ENCODE results near the gene YBEY. TPM values are rescaled to one million over a fixed set of nuclear protein-coding genes. Genes with fewer than 3 reads are reported as not detected.

YBEY gene
- total RNA-seq, 2 experiments from 2014 or later = 13.4 to 15.2 TPM

GRCh38 chr21:46265736-46266525, 20.2 kb upstream of the YBEY start:
- H3K36me3 Mint-ChIP-seq (ENCODE audit: low read depth) = peaks cover 49% of the 10 kb centered on the region
- POLR2A ChIA-PET = interaction anchor here (0.6 kb wide), 1 partner anchor 402 kb away, joined by 3 read pairs; no protein-coding TSS in a partner anchor
- H3K27me3 Mint-ChIP-seq (ENCODE audit: low read depth) = no peaks in the 10 kb centered on the region

DNA sequence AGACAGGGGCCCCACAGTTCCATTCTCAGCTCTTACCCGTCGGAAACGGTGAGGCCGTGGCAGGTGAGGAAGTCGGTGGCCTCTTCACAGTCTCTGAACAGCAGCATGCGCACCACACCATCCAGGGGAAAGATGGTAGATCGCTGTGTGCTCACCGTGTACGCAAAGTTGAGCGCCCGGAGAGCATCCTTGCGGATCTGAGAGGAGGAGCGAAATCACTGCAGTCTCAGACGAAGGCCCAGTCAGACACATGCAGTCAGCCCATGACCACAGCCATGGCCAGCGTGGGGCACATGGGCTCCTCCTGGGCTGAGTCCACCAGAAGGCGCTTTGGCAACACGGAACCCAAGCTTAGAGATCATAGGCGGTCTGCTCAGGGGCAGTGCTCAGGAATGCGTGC, 19.2 kb upstream of the YBEY start:
- no peak for ATAC-seq
- ChIA-PET CTCF (no interaction called here), POLR2A (no interaction called here)
- Mint-ChIP-seq H3K27ac (peak overlapping the region; percentile 34), H3K9me3 (ENCODE audit: insufficient read depth) (no peaks in the 10 kb centered on the region), H3K36me3 (ENCODE audit: low read depth) (peaks cover 47% of the 10 kb centered on the region), H3K4me1 (ENCODE audit: low read depth) (no peaks in the 10 kb centered on the region), H3K4me3 (no peak overlapping the region), H3K27me3 (ENCODE audit: low read depth) (no peaks in the 10 kb centered on the region)
- no peak for DNase-seq

More at GRCh38 chr21:46265736-46266525, 20.2 kb upstream of the YBEY start:
- H3K27ac Mint-ChIP-seq = no peak overlapping the region
- H3K4me3 Mint-ChIP-seq = no peak overlapping the region
- no peaks in the 10 kb centered on the region for H3K9me3 Mint-ChIP-seq (ENCODE audit: insufficient read depth)
- no peaks in the 10 kb centered on the region for H3K4me1 Mint-ChIP-seq (ENCODE audit: low read depth)
- DNase-seq (no peak), ATAC-seq (no peak)
- CTCF ChIA-PET = no interaction called here

- no peaks in the 10 kb centered on the region for H3K9me3 Mint-ChIP-seq (ENCODE audit: insufficient read depth)
- POLR2A ChIA-PET = no interaction called here
- peaks cover 56% of the 10 kb centered on the region for H3K36me3 Mint-ChIP-seq (ENCODE audit: low read depth)
- no peaks in the 10 kb centered on the region for H3K4me1 Mint-ChIP-seq (ENCODE audit: low read depth)
- DNase-seq (no peak), ATAC-seq (no peak)
- CTCF ChIA-PET = no interaction called here
- H3K27ac Mint-ChIP-seq = no peak overlapping the region
- H3K4me3 Mint-ChIP-seq = no peak overlapping the region
- H3K27me3 Mint-ChIP-seq (ENCODE audit: low read depth) = no peaks in the 10 kb centered on the region
These were observed 17.8 kb upstream of the YBEY start for GRCh38 chr21:46268371-46268770.

DNA sequence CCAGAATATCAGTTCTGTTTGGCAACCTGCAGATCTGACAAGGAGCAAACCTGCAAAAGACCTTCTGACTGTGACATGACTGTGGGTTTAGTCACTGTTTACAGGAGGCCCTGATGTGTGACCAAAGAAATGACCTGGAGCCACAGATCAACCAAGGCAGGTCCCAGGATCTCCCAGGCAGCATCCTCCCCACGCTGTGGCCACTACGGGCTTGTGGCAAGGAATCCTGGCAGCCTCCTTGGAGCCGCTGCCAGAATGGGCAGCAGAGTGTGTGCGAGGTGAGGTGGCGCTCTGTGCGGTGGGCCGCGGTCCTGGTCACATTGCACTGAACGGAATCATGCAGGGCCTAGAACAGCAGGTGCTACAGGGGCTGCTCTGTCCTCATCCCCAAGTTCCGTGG, 16.7 kb upstream of the YBEY start:
- Mint-ChIP-seq H3K27me3 (ENCODE audit: low read depth) (no peaks in the 10 kb centered on the region), H3K9me3 (ENCODE audit: insufficient read depth) (no peaks in the 10 kb centered on the region), H3K27ac (no peak overlapping the region), H3K4me1 (ENCODE audit: low read depth) (no peaks in the 10 kb centered on the region), H3K4me3 (no peak overlapping the region), H3K36me3 (ENCODE audit: low read depth) (peaks cover 59% of the 10 kb centered on the region)
- ChIA-PET POLR2A (no interaction called here), CTCF (no interaction called here)
- ATAC-seq (no peak), DNase-seq (no peak)

DNA sequence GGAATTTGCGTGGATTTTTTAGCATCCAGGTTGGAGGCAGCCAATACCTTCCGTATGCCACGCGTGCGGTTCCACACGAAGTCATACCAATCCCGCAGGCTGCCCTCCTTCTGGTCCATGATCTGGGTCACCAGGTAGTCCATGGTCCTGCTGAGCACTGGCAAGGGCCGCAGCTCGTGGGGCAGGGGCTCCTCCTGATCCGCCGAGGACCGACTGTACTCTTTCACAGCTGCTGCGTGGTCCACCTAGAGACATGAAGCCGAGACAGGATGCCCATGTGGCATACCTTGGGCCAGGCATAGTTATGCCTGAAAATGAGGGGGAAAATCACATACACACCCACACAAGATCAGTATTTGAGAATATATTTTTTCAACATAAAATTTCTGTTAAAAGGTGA, 12.8 kb upstream of the YBEY start:
- DNase-seq (no peak), ATAC-seq (no peak)
- no peaks in the 10 kb centered on the region for H3K27me3 Mint-ChIP-seq (ENCODE audit: low read depth)
- peaks cover 58% of the 10 kb centered on the region for H3K36me3 Mint-ChIP-seq (ENCODE audit: low read depth)
- H3K27ac Mint-ChIP-seq = no peak overlapping the region
- ChIA-PET CTCF (interaction anchor here (1.0 kb wide), 1 partner anchor 300 kb away, joined by 3 read pairs; no protein-coding TSS in a partner anchor), POLR2A (no interaction called here)
- H3K9me3 Mint-ChIP-seq (ENCODE audit: insufficient read depth) = no peaks in the 10 kb centered on the region
- no peaks in the 10 kb centered on the region for H3K4me1 Mint-ChIP-seq (ENCODE audit: low read depth)
- H3K4me3 Mint-ChIP-seq = no peak overlapping the region

GRCh38 chr21:46274797-46275390, 11.2 kb upstream of the YBEY start:
- ATAC-seq (no peak), DNase-seq (no peak)
- POLR2A ChIA-PET = interaction anchor here (1.1 kb wide), 1 partner anchor 25 kb away, joined by 3 read pairs; no protein-coding TSS in a partner anchor
- CTCF ChIA-PET = interaction anchor here (0.9 kb wide), 2 partner anchors 10 to 131 kb away, joined by 3 to 4 read pairs; partner anchors contain the start of gene MCM3AP
- H3K4me3 Mint-ChIP-seq = no peak overlapping the region
- H3K27me3 Mint-ChIP-seq (ENCODE audit: low read depth) = no peaks in the 10 kb centered on the region
- H3K9me3 Mint-ChIP-seq (ENCODE audit: insufficient read depth) = no peaks in the 10 kb centered on the region
- H3K36me3 Mint-ChIP-seq (ENCODE audit: low read depth) = peaks cover 66% of the 10 kb centered on the region
- no peak overlapping the region for H3K27ac Mint-ChIP-seq
- H3K4me1 Mint-ChIP-seq (ENCODE audit: low read depth) = no peaks in the 10 kb centered on the region

GRCh38 chr21:46284077-46284644, 2.0 kb upstream of the YBEY start:
- peak overlapping the region; percentile 95 for H3K4me3 Mint-ChIP-seq
- H3K36me3 Mint-ChIP-seq (ENCODE audit: low read depth) = peaks cover 56% of the 10 kb centered on the region
- peaks cover 54% of the 10 kb centered on the region for H3K4me1 Mint-ChIP-seq (ENCODE audit: low read depth)
- DNase-seq = no peak
- peak overlapping the region; percentile 62 for H3K27ac Mint-ChIP-seq
- H3K9me3 Mint-ChIP-seq (ENCODE audit: insufficient read depth) = no peaks in the 10 kb centered on the region
- no peak for ATAC-seq
- ChIA-PET POLR2A (interaction anchor here (0.7 to 2.5 kb wide), 4 partner anchors 13 to 54 kb away, joined by 3 to 8 read pairs (median 3); partner anchors contain the start of gene C21orf58), CTCF (interaction anchor here (0.9 to 3.1 kb wide), 5 partner anchors 9 to 342 kb away, joined by 3 to 21 read pairs (median 4); no protein-coding TSS in a partner anchor)
- H3K27me3 Mint-ChIP-seq (ENCODE audit: low read depth) = no peaks in the 10 kb centered on the region

DNA sequence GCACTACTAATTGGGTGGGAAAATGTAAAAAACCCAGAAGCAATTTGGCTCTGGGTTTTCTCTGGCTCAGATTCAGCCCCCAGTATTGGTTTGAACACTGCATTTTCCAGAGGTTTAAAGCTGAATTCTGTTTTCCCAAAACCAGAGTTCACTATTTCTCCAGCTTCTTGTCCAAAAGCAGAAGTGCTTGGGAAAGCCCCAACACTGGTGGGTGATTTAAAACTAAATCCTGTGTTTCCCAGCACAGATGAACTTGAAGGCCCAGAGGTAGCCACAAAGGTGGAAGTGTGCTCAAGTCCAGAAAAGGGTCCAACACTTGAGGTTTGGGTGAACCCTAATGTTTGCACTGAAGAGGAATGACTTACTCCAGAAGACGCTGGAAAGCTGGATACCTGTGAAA, 1.4 kb upstream of the YBEY start:
- CTCF ChIA-PET = interaction anchor here (0.8 to 3.1 kb wide), 8 partner anchors 10 to 342 kb away, joined by 3 to 21 read pairs (median 4); a partner anchor contains a TSS
- Mint-ChIP-seq H3K36me3 (ENCODE audit: low read depth) (peaks cover 53% of the 10 kb centered on the region), H3K4me3 (peak overlapping the region; percentile 95), H3K4me1 (ENCODE audit: low read depth) (peaks cover 56% of the 10 kb centered on the region), H3K27ac (no peak overlapping the region), H3K9me3 (ENCODE audit: insufficient read depth) (no peaks in the 10 kb centered on the region), H3K27me3 (ENCODE audit: low read depth) (no peaks in the 10 kb centered on the region)
- POLR2A ChIA-PET = interaction anchor here (0.7 to 2.5 kb wide), 6 partner anchors 13 to 311 kb away, joined by 3 to 8 read pairs (median 4); partner anchors contain the start of gene C21orf58
- ATAC-seq (no peak), DNase-seq (no peak)

GRCh38 chr21:46285206-46285661, 908 bp upstream of the YBEY start, which contains the start of gene MCM3AP:
TSS of gene MCM3AP (minus strand) at chr21:46285611. CDS start at chr21:46285286, 325 bp downstream.
- H3K27ac Mint-ChIP-seq = peak within 1 kb of the TSS; percentile 96
- no peaks in the 10 kb centered on the region for H3K27me3 Mint-ChIP-seq (ENCODE audit: low read depth)
- no peaks in the 10 kb centered on the region for H3K9me3 Mint-ChIP-seq (ENCODE audit: insufficient read depth)
- H3K36me3 Mint-ChIP-seq (ENCODE audit: low read depth) = peaks cover 49% of the 10 kb centered on the region
- ATAC-seq (no peak), DNase-seq (no peak)
- H3K4me3 Mint-ChIP-seq = peak within 1 kb of the TSS; percentile 95
- POLR2A ChIA-PET = interaction anchor here (0.7 to 2.5 kb wide), 8 partner anchors 11 to 312 kb away, joined by 3 to 8 read pairs (median 4); partner anchors contain the start of gene C21orf58
- CTCF ChIA-PET = interaction anchor here (0.8 to 3.1 kb wide), 8 partner anchors 10 to 341 kb away, joined by 3 to 21 read pairs (median 4); a partner anchor contains a TSS
- H3K4me1 Mint-ChIP-seq (ENCODE audit: low read depth) = peaks cover 58% of the 10 kb centered on the region

- Mint-ChIP-seq H3K27me3 (ENCODE audit: low read depth) (no peaks in the 10 kb centered on the region), H3K36me3 (ENCODE audit: low read depth) (peaks cover 50% of the 10 kb centered on the region), H3K4me1 (ENCODE audit: low read depth) (peaks cover 60% of the 10 kb centered on the region), H3K4me3 (peak overlapping the region; percentile 95), H3K9me3 (ENCODE audit: insufficient read depth) (no peaks in the 10 kb centered on the region), H3K27ac (peak overlapping the region; percentile 96)
- ChIA-PET CTCF (no interaction called here), POLR2A (interaction anchor here (1.5 to 2.5 kb wide), 2 partner anchors 9 to 36 kb away, joined by 4 to 8 read pairs; partner anchors contain the start of gene C21orf58)
- ATAC-seq (peak; percentile 1), DNase-seq (no peak)
These were observed 483 bp downstream of the YBEY start for GRCh38 chr21:46286648-46287002.

GRCh38 chr21:46287541-46287940, 1.4 kb downstream of the YBEY start:
- POLR2A ChIA-PET = no interaction called here
- peaks cover 59% of the 10 kb centered on the region for H3K4me1 Mint-ChIP-seq (ENCODE audit: low read depth)
- CTCF ChIA-PET = no interaction called here
- DNase-seq (no peak), ATAC-seq (no peak)
- H3K27ac Mint-ChIP-seq = no peak overlapping the region
- no peaks in the 10 kb centered on the region for H3K9me3 Mint-ChIP-seq (ENCODE audit: insufficient read depth)
- H3K4me3 Mint-ChIP-seq = no peak overlapping the region
- peaks cover 53% of the 10 kb centered on the region for H3K36me3 Mint-ChIP-seq (ENCODE audit: low read depth)
- no peaks in the 10 kb centered on the region for H3K27me3 Mint-ChIP-seq (ENCODE audit: low read depth)

Measured in activated CD8-positive, alpha-beta T cell treated with anti-CD3 and anti-CD28 coated beads, Interleukin-2, amount 10 ng/mL, durations not matched to agents 7 days and 5 days (primary cell).